ENCODE measurements around the gene GSK3B.

DNA sequence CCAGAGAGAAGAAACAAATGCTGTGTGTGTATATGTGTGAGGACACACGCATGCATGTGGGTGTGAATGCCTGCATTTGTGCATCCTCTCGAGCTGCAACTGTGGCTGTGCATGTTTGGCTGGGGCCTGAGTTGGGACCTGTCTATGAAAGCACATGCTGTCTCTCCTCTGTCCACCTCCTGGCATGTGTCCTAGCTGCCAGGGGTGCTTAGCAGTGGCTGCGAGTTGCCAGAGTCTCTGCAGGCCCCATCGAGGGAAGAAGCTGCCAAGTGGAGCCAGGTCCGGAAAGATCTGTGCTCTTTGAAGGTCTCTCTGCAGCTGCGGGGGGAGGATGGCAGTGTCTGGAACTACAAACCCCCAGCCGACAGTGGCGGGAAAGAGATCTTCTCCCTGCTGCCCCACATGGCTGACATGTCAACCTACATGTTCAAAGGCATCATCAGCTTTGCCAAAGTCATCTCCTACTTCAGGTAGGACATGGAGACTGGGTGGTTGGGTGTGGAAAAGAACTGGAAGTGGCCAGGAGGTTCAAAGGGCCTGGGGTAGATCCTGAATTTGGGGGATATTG is 281.7 kb downstream of the GSK3B start:
- TF ChIP-seq EZH2 (IDR thresholded peaks at IDR 0.05; ENCODE audit: borderline replicate concordance, low read depth, low read length, severe bottlenecking) (no peak), CTCF (IDR thresholded peaks at IDR 0.05; ENCODE audit: borderline replicate concordance, extremely low read depth, low read length, poor library complexity, severe bottlenecking) (no peak)

Data from DND-41 (cell line).